Loucy (cell line): ENCODE data around the gene VIL1.

ENCODE experiments used
- H2AFZ ChIP-seq: fragments of 200-600 bp; sonication (generic); 2 replicates; pipeline ENCODE4 v1.6.0; 2016; ENCODE audit warnings: antibody characterized with exemption, mild to moderate bottlenecking, low read length, moderate library complexity
- H3F3A ChIP-seq: fragments of 200-600 bp; 2 replicates; pipeline ENCODE4 v1.6.0; 2016; ENCODE audit warnings: antibody characterized with exemption, low read depth, mild to moderate bottlenecking
- H3K27me3 ChIP-seq: fragments of 200-600 bp; sonication (generic); 2 replicates; pipeline ENCODE4 v1.6.1; 2014; ENCODE audit warnings: low read length, mild to moderate bottlenecking; ENCODE audit not compliant: insufficient read depth, poor library complexity, severe bottlenecking
- H3K36me3 ChIP-seq: fragments of 200-600 bp; sonication (generic); 2 replicates; pipeline ENCODE4 v1.6.1; 2016; ENCODE audit warnings: low read length; ENCODE audit not compliant: insufficient read depth
- H3K4me1 ChIP-seq: fragments of 200-600 bp; sonication (generic); 2 replicates; pipeline ENCODE4 v1.5.1; 2014; ENCODE audit warnings: low read length, mild to moderate bottlenecking; ENCODE audit not compliant: insufficient read depth, poor library complexity, severe bottlenecking
- H3K4me2 ChIP-seq: fragments of 200-600 bp; sonication (generic); 2 replicates; pipeline ENCODE4 v1.6.0; 2014; ENCODE audit warnings: antibody characterized with exemption, low read length, low read depth, mild to moderate bottlenecking; ENCODE audit not compliant: poor library complexity, severe bottlenecking
- H3K4me3 ChIP-seq: fragments of 200-600 bp; sonication (generic); 2 replicates; pipeline ENCODE4 v1.5.1; 2014; ENCODE audit warnings: low read length, mild to moderate bottlenecking, mixed read lengths; ENCODE audit not compliant: poor library complexity, severe bottlenecking
- H3K79me2 ChIP-seq: fragments of 200-600 bp; sonication (generic); 2 replicates; pipeline ENCODE4 v1.6.1; 2014; ENCODE audit warnings: low read length; ENCODE audit not compliant: insufficient read depth
- H3K9ac ChIP-seq: fragments of 200-600 bp; sonication (generic); 2 replicates; pipeline ENCODE4 v1.6.0; 2014; ENCODE audit warnings: mild to moderate bottlenecking, low read depth, low read length, moderate library complexity; ENCODE audit not compliant: poor library complexity, severe bottlenecking
- H3K9me2 ChIP-seq: fragments of 200-600 bp; sonication (generic); replicated peaks from 2 replicates; pipeline ENCODE4 v1.6.1; 2016; ENCODE audit warnings: low read depth, low read length, mixed read lengths
- H3K9me3 ChIP-seq: fragments of 200-600 bp; sonication (generic); 2 replicates; pipeline ENCODE4 v1.6.1; 2014; ENCODE audit warnings: mild to moderate bottlenecking, antibody characterized with exemption, low read length, low read depth; ENCODE audit not compliant: insufficient read depth
- H4K20me1 ChIP-seq: fragments of 200-600 bp; sonication (generic); 2 replicates; pipeline ENCODE4 v1.6.0; 2014; ENCODE audit warnings: antibody characterized with exemption, low read length, mild to moderate bottlenecking; ENCODE audit not compliant: insufficient read depth, poor library complexity, severe bottlenecking
- EZH2phosphoT487 ChIP-seq: fragments of 200-600 bp; IDR thresholded peaks from 2 replicates; pipeline ENCODE4 v1.6.1; 2018; ENCODE audit warnings: antibody characterized with exemption, mild to moderate bottlenecking, moderate library complexity, borderline replicate concordance
- TF ChIP-seq, protein P1 (sequence below): fragments of 200-600 bp; sonication (generic); conservative IDR thresholded peaks from 2 replicates; pipeline ENCODE4 v1.5.1; 2014; ENCODE audit warnings: mild to moderate bottlenecking, antibody characterized with exemption, low read length

The VIL1 gene

DNA sequence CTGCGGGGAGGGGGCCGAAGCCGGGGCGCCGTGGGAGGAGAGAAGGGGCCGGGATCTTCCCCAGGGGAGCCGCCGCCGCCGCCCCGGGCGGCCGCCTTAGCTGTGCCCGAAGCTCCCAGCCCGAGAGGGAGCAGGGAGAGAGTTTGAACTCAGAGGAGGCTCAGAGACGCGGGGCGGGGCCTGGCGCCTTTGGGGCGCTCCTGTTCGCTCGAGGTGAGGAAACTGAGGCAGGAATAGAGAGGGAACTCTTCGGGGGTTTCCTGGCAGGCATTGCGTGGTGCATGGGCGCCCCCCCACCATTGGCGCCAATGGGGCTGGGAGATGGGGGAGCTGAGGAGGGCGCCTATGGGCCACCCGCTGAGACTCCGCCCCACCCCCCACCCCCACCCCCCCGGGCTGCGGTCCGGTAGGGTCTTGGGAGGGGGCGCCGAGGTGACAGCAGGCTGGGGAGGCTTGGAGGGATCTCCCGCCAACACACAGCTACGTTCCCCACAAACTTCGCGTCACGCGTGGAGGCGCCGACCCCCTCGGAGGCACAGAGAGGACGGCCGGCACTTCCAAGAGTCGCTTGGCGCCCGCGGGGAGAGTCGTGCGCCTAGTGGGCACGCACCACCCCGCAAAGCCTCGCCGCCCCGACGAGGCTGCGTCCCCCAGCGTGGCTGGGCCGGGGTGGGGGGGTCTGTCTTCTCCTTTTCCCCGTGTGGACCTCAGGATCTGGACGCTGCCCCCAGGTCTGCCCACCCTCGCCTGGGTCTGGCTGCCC is 18.6 kb upstream of the VIL1 start:
- H3K9me2 ChIP-seq: no peaks in the 10 kb centered on the region
- H2AFZ ChIP-seq: 0 out of 2 replicates have a peak overlapping the region, but pooled peaks have one; percentile 29
- peaks cover 22% of the 10 kb centered on the region; the same call in 1 of the 2 replicates for H3K36me3 ChIP-seq
- no peaks in the 10 kb centered on the region for H3K27me3 ChIP-seq
- H3F3A ChIP-seq: 0 out of 2 replicates have a peak, but pooled peaks cover 2% of the 10 kb centered on the region
- peak overlapping the region; percentile 84 for H3K4me3 ChIP-seq
- peaks cover 68% of the 10 kb centered on the region for H3K79me2 ChIP-seq
- peak overlapping the region; percentile 85 for H3K4me2 ChIP-seq
- H4K20me1 ChIP-seq: peaks cover 26% of the 10 kb centered on the region
- TF ChIP-seq, protein P1, sequence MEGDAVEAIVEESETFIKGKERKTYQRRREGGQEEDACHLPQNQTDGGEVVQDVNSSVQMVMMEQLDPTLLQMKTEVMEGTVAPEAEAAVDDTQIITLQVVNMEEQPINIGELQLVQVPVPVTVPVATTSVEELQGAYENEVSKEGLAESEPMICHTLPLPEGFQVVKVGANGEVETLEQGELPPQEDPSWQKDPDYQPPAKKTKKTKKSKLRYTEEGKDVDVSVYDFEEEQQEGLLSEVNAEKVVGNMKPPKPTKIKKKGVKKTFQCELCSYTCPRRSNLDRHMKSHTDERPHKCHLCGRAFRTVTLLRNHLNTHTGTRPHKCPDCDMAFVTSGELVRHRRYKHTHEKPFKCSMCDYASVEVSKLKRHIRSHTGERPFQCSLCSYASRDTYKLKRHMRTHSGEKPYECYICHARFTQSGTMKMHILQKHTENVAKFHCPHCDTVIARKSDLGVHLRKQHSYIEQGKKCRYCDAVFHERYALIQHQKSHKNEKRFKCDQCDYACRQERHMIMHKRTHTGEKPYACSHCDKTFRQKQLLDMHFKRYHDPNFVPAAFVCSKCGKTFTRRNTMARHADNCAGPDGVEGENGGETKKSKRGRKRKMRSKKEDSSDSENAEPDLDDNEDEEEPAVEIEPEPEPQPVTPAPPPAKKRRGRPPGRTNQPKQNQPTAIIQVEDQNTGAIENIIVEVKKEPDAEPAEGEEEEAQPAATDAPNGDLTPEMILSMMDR: no peak
- TF ChIP-seq EZH2phosphoT487: no peak
- peak overlapping the region; percentile 95 for H3K9ac ChIP-seq
- H3K4me1 ChIP-seq: peaks cover 43% of the 10 kb centered on the region
- no peaks in the 10 kb centered on the region for H3K9me3 ChIP-seq

GRCh38 chr2:218400930-218401881 is 17.7 kb upstream of the VIL1 start:
- H3F3A ChIP-seq: 0 out of 2 replicates have a peak, but pooled peaks cover 2% of the 10 kb centered on the region
- no peaks in the 10 kb centered on the region for H3K9me2 ChIP-seq
- H3K9me3 ChIP-seq: no peaks in the 10 kb centered on the region
- H3K4me1 ChIP-seq: peaks cover 44% of the 10 kb centered on the region
- TF ChIP-seq, protein P1: no peak
- TF ChIP-seq EZH2phosphoT487: no peak
- peaks cover 68% of the 10 kb centered on the region for H3K79me2 ChIP-seq
- H2AFZ ChIP-seq: no peak overlapping the region
- H4K20me1 ChIP-seq: peaks cover 26% of the 10 kb centered on the region
- no peaks in the 10 kb centered on the region for H3K27me3 ChIP-seq
- H3K36me3 ChIP-seq: peaks cover 22% of the 10 kb centered on the region; the same call in 1 of the 2 replicates
- peak overlapping the region; percentile 84 for H3K4me3 ChIP-seq
- peak overlapping the region; percentile 85 for H3K4me2 ChIP-seq
- peak overlapping the region; percentile 95 for H3K9ac ChIP-seq

- 0 out of 2 replicates have a peak, but pooled peaks cover 2% of the 10 kb centered on the region for H3F3A ChIP-seq
- H3K9me2 ChIP-seq: no peaks in the 10 kb centered on the region
- H3K4me3 ChIP-seq: peak overlapping the region; percentile 84
- H3K9me3 ChIP-seq: no peaks in the 10 kb centered on the region
- H3K4me2 ChIP-seq: peak overlapping the region; percentile 85
- H3K27me3 ChIP-seq: no peaks in the 10 kb centered on the region
- H3K79me2 ChIP-seq: peaks cover 67% of the 10 kb centered on the region
- H3K4me1 ChIP-seq: peaks cover 46% of the 10 kb centered on the region
- H4K20me1 ChIP-seq: peaks cover 26% of the 10 kb centered on the region
- H3K36me3 ChIP-seq: peaks cover 22% of the 10 kb centered on the region; the same call in 1 of the 2 replicates
- H3K9ac ChIP-seq: peak overlapping the region; percentile 95
- no peak for TF ChIP-seq EZH2phosphoT487
- TF ChIP-seq, protein P1: no peak
- H2AFZ ChIP-seq: no peak overlapping the region
Measured at GRCh38 chr2:218401890-218402289, 17.0 kb upstream of the VIL1 start.
